ENCODE results near the gene HIVEP3. TPM values are rescaled to one million over a fixed set of nuclear protein-coding genes. Genes with fewer than 3 reads are reported as not detected.

Gene HIVEP3
- total RNA-seq, 1 experiment from 2014 or later, result 6.0 TPM

DNA sequence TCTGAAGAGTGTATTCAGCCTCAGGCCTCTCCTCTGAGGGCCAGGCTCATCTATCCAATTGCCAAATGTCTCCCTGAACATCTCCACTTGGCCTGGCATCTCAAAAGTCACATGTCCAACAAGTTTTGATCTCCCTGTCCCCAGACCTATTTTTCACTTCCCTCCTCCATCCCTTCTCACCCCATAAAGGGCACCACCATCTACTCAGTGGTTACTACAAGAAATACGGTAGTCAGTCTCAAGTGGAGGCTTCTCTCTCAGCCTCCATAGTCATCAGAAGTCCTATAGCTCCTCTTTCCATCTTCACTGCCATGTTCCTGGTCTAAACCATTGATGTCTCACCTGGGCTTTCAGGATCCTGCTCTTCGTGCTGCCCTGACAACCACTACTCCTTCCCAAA lies 351.8 kb downstream of the HIVEP3 start:
- CTCF ChIA-PET, result no interaction called here
- no peaks in the 10 kb centered on the region for H3K4me1 ChIP-seq (ENCODE audit: control insufficient read depth, insufficient read depth, low read length)
- in situ Hi-C loops (cut with HindIII; ENCODE audit: low pct_unique_long_range_greater_than_20kb, low sequenced_read_pairs) (no loop called here), intact Hi-C loops (cut with micrococcal nuclease; ENCODE audit: unreplicated experiment) (no loop called here)
- POLR2A ChIA-PET, result no interaction called here
- no peak for ATAC-seq
- DNase-seq (ENCODE audit: low read depth, low spot score), result no peak
- H3K27ac ChIP-seq (ENCODE audit: low read length), result no peak overlapping the region
- no peaks in the 10 kb centered on the region for H3K9me3 ChIP-seq (ENCODE audit: control insufficient read depth, insufficient read depth, low read depth, low read length)
- TF ChIP-seq SIN3A (IDR thresholded peaks at IDR 0.05; ENCODE audit: borderline replicate concordance, insufficient read depth, low read depth, low read length) (no peak), TCF7L2 (IDR thresholded peaks at IDR 0.05; ENCODE audit: low read depth, low read length) (no peak), CTCF (IDR thresholded peaks at IDR 0.05) (no peak), POLR2AphosphoS5 (IDR thresholded peaks at IDR 0.05; ENCODE audit: low read depth, low read length) (no peak)
- TF ChIP-seq, protein P1, sequence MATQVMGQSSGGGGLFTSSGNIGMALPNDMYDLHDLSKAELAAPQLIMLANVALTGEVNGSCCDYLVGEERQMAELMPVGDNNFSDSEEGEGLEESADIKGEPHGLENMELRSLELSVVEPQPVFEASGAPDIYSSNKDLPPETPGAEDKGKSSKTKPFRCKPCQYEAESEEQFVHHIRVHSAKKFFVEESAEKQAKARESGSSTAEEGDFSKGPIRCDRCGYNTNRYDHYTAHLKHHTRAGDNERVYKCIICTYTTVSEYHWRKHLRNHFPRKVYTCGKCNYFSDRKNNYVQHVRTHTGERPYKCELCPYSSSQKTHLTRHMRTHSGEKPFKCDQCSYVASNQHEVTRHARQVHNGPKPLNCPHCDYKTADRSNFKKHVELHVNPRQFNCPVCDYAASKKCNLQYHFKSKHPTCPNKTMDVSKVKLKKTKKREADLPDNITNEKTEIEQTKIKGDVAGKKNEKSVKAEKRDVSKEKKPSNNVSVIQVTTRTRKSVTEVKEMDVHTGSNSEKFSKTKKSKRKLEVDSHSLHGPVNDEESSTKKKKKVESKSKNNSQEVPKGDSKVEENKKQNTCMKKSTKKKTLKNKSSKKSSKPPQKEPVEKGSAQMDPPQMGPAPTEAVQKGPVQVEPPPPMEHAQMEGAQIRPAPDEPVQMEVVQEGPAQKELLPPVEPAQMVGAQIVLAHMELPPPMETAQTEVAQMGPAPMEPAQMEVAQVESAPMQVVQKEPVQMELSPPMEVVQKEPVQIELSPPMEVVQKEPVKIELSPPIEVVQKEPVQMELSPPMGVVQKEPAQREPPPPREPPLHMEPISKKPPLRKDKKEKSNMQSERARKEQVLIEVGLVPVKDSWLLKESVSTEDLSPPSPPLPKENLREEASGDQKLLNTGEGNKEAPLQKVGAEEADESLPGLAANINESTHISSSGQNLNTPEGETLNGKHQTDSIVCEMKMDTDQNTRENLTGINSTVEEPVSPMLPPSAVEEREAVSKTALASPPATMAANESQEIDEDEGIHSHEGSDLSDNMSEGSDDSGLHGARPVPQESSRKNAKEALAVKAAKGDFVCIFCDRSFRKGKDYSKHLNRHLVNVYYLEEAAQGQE (IDR thresholded peaks at IDR 0.05; ENCODE audit: insufficient read depth in 1 of 2, low read depth in 2 of 2, low read length in 1 of 2), result no peak
- no peak overlapping the region for H3K4me3 ChIP-seq (ENCODE audit: low read depth in 2 of 2, low read length in 2 of 2)
- no TSS peak for BruUV-seq (replicated peaks)
- H3K27me3 ChIP-seq (ENCODE audit: control insufficient read depth, insufficient read depth, low read length), result peaks cover 2% of the 10 kb centered on the region; the same call in 1 of the 2 replicates
- H3K36me3 ChIP-seq (ENCODE audit: control insufficient read depth, insufficient read depth, low read length), result no peaks in the 10 kb centered on the region

DNA sequence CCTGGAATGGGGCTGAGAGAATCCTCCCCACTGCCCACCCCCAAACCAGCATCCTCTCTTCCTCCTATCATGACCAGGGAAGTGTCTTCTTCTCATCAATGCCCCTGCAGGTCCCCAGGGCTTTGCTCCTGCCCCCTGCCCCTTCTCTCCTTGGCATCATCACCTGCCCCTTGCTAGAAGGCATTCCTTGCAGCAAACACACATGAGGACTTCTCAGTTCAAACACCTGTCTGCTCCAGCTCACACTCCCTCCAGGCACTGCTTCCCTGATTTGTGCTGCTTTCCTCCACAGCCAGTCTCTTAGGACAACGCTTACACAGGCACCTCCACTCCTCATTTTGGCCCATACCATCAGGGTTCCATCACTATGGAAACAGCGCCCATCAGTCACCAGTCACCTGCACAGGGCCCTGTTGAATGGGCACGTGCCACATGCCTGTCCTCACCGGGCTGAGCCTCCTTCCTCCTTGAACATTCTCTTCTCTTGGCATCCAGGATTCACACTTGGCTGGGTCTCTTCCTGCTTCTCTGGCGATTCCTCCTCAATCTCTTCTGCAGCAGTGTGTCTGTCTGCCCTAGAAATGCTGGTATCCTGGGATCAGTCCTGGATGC lies 352.3 kb downstream of the HIVEP3 start:
- TF ChIP-seq, protein P1 (IDR thresholded peaks at IDR 0.05; ENCODE audit: insufficient read depth in 1 of 2, low read depth in 2 of 2, low read length in 1 of 2), result no peak
- TF ChIP-seq TCF7L2 (IDR thresholded peaks at IDR 0.05; ENCODE audit: low read depth, low read length) (no peak), CTCF (IDR thresholded peaks at IDR 0.05) (no peak), SIN3A (IDR thresholded peaks at IDR 0.05; ENCODE audit: borderline replicate concordance, insufficient read depth, low read depth, low read length) (no peak), POLR2AphosphoS5 (IDR thresholded peaks at IDR 0.05; ENCODE audit: low read depth, low read length) (no peak)
- ChIA-PET CTCF (no interaction called here), POLR2A (no interaction called here)
- Histone ChIP-seq H3K27me3 (ENCODE audit: control insufficient read depth, insufficient read depth, low read length) (peaks cover 4% of the 10 kb centered on the region; the same call in 1 of the 2 replicates), H3K4me1 (ENCODE audit: control insufficient read depth, insufficient read depth, low read length) (no peaks in the 10 kb centered on the region), H3K27ac (ENCODE audit: low read length) (no peak overlapping the region), H3K36me3 (ENCODE audit: control insufficient read depth, insufficient read depth, low read length) (no peaks in the 10 kb centered on the region), H3K9me3 (ENCODE audit: control insufficient read depth, insufficient read depth, low read depth, low read length) (no peaks in the 10 kb centered on the region), H3K4me3 (ENCODE audit: low read depth in 2 of 2, low read length in 2 of 2) (no peak overlapping the region)
- in situ Hi-C loops (cut with HindIII; ENCODE audit: low pct_unique_long_range_greater_than_20kb, low sequenced_read_pairs) (no loop called here), intact Hi-C loops (cut with micrococcal nuclease; ENCODE audit: unreplicated experiment) (no loop called here)
- DNase-seq (ENCODE audit: low read depth, low spot score) (no peak), ATAC-seq (no peak)
- BruUV-seq (replicated peaks), result no TSS peak

Data from Panc1 (cell line).